Measurements from ENCODE around the gene ADK.
"Not testable (repeated sequence)": the region's sequence is repeated elsewhere in the genome, so short reads cannot be mapped to it uniquely, and the experiment has no call there.

The ADK gene

DNA sequence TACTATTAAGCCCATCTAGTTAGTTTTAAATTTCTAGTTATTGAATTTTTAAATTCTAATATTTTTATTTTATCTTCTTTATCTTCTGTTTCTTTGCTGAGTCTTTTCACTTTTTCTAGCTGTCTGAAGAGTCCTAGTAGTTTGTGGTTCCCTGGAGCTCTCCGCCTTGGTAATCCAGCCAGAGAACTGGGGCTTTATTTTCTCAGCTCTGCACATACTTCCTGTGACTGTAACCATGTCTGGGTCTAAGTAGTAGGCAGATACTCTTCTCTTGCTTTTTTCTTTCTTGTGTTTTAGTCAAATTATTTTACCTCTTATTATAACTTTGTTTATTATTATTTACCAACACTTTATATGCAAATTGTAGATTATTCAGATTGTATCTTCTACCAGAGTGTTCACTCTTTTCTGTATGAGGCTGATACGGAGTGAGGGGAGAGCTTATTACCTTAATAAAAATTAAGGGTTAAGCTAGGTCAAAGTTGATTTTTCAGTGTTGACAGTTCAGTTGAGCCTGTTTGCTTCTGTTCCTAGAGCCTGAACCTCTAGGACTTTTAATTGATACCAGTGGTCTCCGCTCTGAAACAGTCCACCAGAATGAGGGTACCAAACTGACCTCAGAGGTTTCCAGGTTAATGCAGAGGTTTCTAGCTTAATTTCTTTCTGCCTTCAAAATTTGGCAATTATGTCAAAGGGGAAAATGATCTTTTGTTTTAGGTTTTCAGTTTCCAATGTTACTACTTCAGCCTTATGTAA, 155.4 kb downstream of the ADK start:
- no peak for DNase-seq

DNA sequence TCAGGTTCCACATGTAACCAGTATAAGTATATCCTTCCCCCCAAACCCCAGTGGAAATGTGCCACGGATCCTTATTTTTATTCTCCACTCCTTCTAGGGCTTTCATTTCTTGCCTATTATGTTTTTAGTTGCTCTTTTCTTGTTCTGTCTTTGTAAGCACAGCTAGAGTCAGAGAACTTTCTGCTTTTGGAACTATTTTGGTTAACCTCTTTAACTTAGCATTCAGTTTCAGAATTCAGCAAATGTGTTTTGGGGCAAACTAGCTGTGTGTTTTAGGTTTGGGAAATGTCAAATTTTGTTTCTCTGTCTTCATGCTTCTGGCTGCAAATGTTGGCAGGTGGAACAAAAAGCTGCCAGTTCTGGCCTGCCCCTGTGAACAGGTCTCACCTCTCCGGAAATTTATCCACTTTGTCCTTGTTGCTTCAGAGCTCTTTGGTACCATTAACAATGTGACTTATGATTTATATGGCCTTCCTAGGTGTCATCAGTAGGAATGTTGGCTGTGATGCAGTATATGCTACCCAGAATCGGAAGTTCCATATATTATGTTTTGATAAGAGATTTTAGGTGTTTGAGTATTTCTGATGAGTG, 156.1 kb downstream of the ADK start:
- DNase-seq: no peak

DNA sequence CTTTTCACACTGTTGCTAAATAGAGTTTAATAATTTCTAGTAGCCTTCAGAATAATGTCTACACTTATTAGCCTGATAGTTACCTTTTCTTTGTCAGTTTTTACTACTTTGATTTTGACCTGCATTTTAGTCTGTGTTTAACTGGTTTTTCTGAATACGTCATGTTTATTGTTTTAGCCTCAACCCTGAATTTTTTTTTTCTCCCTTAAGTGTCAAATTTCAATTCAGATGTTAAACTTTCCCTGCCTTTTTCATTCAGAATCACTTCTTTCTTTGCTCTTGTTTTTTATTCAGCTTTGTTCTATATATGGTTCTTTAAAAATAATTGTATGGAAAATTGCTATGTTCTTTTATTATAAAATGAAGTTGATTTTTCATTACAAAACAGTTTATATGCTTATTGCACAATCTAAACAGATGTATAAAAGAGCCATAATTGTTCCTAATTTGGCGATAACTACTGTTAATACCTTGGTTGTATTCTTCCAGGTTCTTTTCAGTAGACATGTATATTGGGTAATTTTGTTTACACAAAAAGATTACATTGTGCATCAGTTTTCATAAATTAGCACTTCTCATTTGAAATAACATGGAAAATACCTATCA, 159.7 kb downstream of the ADK start:
- DNase-seq: no peak

DNA sequence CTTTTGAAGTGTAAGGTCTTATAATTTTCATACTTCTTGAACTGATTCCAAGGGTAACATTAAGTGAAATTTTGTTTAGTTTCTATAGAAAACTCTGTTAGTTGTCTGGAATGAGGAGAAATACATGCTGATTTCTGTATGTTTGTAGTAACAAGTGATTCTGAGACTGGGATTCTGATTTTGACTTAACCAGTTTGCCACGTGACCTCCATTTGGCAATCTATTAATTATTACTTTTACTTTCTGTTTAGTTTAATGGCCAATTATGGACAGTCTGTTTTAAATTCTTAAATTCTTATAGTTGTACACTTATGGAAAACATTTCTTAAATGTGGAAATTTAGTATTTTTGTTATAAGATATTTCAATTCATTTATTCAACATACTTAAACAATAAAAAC, 163.1 kb downstream of the ADK start:
- DNase-seq: no peak

DNA sequence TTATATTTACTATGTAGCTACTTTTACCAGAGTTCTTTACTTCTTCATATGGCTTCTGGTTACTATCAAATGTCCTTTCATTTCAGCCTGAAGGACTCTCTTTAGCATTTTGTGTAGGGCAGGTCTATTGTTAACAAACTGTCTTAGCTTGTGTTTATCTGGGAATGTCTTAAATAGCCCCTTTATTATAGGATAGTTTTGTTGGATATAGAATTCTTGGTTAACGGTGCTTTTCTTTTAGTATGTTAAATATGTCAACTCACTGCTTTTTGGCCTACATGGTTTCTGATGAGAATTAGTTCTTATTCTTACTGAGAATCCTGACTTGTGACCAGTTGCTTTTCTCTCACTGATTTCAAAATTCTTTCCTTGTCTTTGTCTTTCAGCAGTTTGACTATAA, 169.0 kb downstream of the ADK start:
- no peak for DNase-seq

DNA sequence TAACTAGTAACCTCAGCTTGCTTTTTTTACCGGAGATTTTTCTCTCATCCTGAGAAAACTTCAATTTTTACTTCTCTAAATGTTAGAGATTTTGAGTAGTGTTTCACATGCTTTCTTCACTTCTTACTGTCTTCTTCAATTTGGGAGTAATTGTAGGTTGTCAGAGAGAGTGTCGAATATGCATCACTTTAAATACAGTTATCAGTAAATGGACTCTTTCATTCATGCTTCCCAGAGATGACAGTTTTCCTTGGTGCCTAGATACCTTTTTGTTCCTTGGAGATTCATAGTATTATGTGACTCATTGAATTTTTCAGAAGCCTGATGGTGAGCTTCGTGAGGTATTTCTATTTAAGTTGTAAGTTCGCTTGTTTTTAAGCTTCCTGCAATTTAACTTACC, 169.7 kb downstream of the ADK start:
- DNase-seq: no peak

DNA sequence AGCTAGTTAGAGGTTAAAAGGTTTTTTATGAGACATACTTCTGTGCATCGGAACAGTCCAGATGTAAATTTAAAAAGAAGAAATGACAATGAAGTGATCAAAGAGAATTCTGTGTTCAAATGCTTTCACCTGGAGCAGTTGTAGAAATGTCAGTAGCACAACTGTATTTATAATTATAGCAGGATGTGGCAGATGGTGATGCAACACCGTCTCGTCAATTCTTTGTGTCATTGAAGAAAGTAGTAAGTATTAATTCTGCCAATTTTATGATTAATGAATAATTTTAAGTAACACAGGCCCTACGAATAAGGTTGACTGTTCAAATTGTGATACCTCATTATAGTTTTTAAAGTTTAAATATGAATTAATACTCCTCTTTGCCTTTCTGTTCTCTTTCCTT, 171.1 kb downstream of the ADK start:
- no peak for DNase-seq

DNA sequence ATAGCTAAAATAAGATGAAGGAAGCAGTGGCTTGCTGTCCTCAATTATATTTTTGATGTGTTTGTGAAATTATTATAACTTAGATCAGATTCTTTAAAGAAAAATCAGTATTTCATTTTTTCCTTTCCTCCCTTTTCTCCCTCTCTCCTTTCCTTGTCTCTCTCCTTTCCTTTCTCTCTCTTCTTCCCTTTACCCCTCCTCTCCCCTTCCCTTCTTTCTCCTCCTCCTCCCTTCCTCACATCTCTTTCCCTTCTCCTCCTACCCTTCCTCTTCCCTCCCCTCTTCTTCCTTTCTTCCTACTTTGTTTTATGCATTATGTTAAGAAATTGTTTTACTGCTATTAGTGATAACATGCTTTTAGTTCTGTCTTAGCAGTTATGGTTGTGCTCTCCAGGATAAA, 171.5 kb downstream of the ADK start:
- no peak for DNase-seq

DNA sequence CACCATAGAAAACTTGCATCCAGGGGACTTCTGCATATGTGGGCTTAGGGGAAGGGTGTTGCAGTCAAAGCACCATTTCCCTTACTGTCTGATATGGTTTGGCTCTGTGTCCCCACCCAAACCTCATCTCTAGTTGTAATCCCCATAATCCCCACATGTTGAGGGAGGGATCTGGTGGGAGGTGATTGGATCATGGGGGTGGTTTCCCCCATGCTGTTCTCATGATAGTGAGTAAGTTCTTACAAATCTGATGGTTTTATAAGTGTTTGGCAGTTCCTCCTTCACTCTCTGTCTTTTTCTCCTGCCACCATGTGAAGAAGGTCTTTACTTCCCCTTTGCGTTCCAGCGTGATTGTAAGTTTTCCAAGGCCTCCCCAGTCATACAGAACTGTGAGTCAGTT, 177.4 kb downstream of the ADK start:
- DNase-seq: no peak

DNA sequence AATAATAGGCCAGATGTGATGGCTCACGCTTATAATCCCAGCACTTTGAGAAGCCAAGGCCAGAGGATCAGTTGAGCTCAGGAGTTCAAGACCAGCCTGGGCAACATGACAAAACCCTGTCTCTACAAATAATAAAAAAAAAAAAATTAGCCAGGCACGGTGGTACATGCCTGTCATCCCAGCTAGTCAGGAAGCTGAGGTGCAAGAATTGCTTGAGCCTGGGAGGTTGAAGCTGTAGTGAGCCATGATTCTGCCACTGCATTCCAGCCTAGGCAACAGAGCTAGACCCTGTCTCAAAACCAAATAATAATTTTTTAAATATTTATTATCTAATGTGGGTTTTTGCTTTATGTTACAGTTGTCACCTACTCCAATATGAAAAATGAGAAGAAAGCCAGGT, 178.9 kb downstream of the ADK start:
- no peak for DNase-seq

DNA sequence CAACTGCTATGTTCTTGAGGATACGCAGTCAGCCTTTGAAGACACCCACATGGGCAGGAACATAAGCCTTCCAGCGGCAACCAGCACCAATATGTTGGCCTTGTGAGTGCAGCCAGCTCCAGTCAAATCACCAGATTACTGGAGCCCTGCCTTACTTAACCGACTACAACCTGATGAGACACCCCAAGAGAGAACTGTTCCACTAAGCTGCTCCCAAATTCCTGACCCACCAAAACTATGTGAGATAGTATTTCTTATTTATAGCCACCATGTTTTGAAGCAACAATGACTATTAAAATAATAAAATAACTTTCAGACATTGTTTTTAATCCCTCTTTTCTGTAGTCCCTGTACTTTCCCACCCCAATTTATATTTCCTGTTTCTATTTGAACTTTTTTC, 179.6 kb downstream of the ADK start:
- no peak for DNase-seq

DNA sequence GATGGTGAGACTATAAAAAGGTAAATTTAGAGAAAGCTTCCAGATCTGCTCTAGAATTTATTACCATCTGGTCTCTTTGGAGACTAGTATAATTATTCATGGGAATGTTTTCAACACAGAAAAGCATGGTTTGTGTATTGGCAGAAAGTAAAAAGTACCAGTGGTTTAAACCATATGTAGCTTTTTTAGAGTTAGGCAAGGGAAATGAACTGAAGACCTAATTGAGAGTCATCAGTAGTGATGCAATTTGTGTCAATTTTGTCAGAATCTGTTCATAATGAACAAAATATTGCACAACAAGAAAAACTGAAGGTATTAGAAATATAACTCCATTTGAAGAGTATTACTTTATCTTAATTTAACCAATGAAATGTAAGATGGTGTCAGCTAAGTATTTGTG, 181.4 kb downstream of the ADK start:
- DNase-seq: no peak

DNA sequence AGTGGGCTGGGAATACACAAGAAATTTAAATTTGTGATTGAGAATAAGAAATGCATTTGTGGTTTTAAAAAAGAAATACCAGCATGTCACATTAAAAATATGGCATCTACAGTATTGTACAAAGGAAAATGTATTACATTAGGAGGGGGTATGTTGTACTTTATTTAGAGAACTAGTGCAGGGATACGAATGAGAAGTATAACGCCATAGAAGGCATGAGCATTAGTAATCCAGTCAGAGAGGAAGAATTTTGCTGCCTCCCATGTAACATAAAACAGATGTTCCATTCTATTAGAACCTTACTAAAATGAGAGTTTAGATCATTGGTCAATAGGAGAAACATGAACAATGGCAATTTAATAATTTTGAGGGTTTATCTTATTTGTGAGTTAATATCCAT, 182.2 kb downstream of the ADK start:
- DNase-seq: no peak

DNA sequence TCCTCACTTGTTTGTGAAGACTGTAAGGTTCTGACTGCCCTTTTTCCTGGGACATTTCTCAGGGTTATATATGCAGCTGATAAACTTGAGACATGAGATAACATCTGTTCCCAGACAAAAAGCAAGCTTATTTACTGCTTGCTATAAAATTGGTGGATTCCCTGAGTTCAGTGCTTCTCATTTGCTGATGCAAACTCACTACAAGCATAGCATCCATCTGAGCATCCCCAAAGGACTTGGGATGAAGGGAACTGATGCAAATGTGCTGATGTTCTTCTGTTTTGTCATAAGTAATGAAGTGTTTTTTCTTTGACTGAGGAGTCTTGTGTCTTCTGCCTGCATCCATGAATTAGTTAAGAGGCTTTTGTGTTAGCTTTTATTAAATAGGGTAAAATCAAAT, 183.2 kb downstream of the ADK start:
- no peak for DNase-seq

DNA sequence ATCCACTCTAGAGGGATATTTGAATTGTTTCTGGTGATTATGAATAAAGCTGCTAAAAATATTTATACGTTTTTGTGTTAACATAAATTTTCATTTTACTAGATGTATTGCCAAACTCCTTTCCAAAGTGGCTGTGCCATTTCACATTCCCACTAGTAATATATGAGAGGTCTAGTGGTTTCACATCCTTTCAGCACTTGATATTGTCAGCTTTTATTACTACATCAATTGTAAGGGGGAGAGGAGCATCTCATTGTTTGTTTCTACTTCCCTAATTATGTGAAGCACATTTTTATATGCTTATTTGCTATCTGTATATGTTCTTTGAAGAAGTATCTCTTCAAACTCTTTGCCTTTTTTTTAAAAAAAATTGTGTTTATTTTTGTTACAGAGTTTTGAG, 184.5 kb downstream of the ADK start:
- DNase-seq: no peak

DNA sequence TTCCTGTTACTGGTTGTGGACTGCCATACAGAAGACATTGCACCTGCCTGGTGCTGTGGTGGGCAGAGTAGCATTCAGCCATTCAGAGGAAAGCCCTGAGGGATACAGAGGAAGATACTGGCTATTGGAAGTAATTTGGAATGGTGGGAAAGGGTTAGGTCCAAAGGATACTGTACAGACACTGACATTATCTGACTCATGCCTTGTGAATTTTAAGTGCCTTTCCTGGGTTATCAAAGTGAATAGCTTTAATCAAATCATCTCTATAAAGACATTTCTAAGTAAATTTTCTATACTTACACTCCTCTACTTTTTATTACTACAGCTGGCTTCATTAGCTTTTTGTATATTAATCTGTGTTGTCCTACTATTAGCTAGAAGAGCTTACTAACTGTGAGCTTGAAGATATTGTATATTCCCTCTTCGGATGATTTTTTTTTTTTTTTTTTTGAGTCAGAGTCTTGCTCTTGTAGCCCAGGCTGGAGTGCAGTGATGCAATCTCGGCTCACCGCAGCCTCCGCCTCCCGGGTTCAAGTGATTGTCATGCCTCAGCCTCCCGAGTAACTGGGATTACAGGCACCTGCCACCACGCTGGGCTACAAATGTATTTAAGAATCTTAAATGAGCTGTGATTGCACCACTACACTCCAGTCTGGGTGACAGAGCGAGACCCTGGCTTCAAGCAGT, 186.5 kb downstream of the ADK start:
- no peak for DNase-seq

DNA sequence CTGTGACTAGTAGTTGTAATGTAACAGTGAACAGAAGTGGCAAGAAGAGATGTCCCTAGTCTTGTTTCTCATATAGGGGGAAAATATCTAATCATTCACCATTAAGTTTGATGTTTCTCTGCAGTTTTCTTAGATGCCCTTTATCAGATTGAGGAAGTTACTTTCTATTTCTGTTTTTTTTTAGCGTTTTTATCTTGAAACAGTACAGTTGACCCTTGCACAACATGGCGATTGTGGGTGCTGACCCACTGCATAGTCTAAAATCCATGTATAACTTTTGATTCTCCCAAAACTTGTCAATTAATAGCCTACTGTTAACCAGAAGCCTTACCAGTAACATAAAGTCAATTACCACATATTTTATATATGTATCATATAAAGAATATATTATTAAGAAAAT, 192.0 kb downstream of the ADK start:
- DNase-seq: no peak

DNA sequence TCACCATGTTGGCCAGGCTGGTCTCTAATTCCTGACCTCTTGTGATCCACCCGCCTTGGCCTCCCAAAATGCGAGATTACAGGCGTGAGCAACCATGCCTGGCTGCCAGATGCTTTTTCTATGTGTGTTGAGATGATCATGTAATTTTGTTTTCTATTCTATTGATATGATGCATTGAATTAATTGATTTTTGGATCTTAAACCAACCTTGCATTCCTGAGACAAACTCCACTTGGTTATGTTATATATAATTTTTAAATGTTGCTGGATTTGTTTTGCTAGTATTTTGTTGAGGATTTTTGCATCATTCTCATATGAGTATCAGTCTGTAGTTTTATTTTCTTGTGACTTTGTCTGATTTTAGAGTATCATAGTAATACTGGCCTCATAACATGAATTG, 192.8 kb downstream of the ADK start:
- no peak for DNase-seq

DNA sequence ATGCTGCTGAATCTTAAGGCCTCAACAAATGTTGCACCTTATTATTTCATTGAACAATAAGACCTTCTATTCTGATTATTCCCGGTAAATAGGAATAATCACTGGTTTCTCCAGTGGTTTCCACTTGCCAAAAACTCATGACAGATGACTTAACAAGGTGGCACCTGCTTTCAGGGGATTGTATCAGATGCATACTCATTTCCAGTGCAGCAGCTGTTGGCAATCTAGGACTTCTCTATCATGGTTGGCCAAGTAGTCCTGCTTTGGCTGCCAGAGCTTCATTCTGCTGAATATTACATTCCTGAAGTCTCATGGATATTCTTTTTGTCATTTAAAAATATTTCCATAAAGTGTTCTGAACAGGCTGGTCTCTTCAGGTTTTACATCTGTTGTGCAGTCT, 193.3 kb downstream of the ADK start:
- no peak for DNase-seq

DNA sequence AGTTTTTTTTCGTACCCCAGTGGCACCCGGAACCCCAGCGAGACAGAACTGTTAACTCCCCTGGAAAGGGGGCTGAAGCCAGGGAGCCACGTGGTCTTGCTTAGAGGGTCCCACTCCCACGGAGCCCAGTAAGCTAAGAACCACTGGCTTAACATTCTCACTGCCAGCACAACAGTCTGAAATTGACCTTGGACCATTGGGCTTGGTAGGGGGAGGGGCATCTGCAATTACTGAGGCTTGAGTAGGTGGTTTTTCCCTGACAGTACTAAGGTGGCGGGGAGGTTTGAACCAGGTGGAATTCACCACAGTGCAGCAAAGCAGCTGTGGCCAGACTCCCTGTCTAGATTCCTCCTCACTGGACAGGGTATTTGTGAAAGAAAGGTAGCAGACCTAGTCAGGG, 196.5 kb downstream of the ADK start:
- DNase-seq: no peak

DNA sequence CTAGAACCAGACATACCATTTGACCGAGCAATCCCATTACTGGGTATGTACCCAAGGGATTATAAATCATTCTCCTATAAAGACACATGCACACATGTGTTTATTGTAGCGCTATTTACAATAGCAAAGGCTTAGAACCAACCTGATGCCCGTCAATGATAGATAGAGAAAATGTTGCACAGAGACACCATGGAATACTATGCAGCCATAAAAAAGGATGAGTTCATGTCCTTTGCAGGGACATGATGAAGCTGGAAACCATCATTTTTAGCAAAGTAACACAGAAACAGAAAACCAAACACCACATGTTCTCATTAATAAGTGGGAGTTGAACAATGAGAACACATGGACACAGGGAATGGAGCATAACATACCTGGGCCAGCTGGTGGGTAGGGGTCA, 202.0 kb downstream of the ADK start:
- not testable (repeated sequence) for DNase-seq

DNA sequence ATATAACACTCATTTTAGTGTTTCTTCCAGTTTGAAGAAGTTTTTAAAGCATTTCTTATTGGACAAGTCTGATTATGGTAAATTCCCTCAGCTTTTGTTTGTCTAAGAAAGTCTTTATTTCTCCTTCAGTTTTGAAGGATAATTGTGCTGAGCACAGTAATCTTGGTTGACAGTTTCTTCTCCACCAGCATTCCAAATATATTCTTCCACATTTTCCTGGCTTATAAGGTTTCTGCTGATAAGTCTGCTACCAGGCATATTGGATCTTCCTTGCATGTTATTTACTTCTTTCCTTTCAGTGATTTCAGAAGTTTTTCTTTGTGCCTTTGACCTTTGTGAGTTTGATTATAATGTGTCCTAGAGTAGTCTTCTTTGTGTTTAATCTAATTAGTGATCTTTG, 210.7 kb downstream of the ADK start:
- DNase-seq: no peak

DNA sequence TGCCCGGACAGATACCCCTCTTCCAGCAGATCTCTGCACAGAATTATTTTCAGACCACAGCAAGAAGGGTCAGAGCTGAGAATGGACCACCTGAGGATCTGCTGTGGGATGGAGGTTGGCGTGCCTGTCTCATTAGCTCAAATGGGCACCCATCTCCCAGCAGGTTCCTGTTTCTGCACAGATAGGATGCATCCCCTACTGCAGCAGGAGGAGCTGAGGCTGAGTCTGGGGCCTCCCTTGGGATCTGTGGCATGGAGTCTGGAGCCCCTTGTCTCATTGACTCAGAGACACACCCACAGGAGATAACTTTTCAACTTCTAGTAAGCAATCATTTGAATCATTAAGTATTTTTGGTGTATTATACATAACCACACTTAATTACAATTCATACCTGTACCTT, 212.7 kb downstream of the ADK start:
- DNase-seq: no peak

DNA sequence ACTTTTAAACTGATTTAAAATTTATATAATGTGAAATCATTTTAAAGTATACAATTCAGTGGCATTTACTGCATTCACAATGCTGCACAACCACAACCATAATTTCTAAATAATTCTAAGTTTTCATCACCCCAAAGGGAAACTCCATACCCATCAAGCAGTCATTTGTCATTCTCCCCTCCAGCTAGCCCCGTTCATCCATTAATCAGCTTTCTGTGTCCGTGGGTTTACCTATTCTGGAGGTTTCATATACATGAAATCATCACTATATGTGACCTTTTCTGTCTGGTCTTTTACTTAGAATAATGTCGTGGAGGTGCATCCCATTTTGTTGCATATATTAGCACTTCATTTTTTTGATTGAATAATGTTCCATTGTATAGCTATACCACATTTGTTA, 214.1 kb downstream of the ADK start:
- DNase-seq: no peak

All from right forelimb (tissue), 1 donor.